ENCODE measurements around the gene MYO5B.

Gene MYO5B

DNA sequence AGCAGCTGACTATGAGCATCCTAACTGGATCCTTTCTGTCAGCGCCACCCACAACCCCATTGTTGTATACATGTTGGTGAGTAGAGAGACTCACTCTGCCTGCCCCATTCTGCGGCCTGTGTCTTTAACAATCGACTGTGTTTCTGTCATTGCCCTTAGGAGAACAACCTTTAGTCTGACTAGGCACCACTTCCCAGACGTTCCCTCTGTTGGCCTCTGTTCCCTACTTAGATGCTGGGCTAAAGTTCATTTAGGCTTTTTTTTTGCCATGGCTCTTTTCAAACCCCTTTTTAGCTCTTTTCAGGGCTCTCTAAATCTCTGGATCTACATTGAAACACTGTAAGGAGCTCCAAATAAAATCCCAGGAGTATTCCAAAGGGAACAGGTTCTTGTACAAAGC is 361.1 kb downstream of the MYO5B start:
- DNase-seq = no peak
- Histone ChIP-seq H3K9ac (ENCODE audit: low read length) (no peak overlapping the region), H3K27me3 (ENCODE audit: insufficient read depth, low read length, poor library complexity) (no peaks in the 10 kb centered on the region), H2BK15ac (replicated peaks; ENCODE audit: low read depth) (no peak overlapping the region), H2BK120ac (ENCODE audit: low read depth, low read length) (no peak overlapping the region), H3K4me3 (ENCODE audit: low read length) (no peak overlapping the region), H4K5ac (ENCODE audit: low read length) (no peak overlapping the region), H3K36me3 (ENCODE audit: control insufficient read depth, insufficient read depth, low read length) (no peaks in the 10 kb centered on the region), H3K18ac (ENCODE audit: low read length) (no peak overlapping the region), H3K4me1 (ENCODE audit: control insufficient read depth, low read depth, low read length) (no peaks in the 10 kb centered on the region), H3K23ac (ENCODE audit: low read length) (no peak overlapping the region), H2AK5ac (ENCODE audit: low read length) (no peak overlapping the region), H3K79me2 (ENCODE audit: control insufficient read depth, insufficient read depth, low read length) (no peaks in the 10 kb centered on the region), H3K27ac (ENCODE audit: low read depth, low read length) (no peak overlapping the region), H2BK5ac (ENCODE audit: low read length) (no peak overlapping the region), H3K56ac (ENCODE audit: low read length) (no peak overlapping the region), H3K4me2 (ENCODE audit: low read length) (no peak overlapping the region), H3K4ac (ENCODE audit: low read depth, low read length) (no peak overlapping the region), H3K79me1 (ENCODE audit: low read length) (no peaks in the 10 kb centered on the region), H4K8ac (ENCODE audit: low read depth, low read length) (no peak overlapping the region)
- no CpG with 5 or more reads among the region's 4 CpGs for WGBS (ENCODE audit: extremely low coverage, insufficient coverage, low lambda C conversion rate)

DNA sequence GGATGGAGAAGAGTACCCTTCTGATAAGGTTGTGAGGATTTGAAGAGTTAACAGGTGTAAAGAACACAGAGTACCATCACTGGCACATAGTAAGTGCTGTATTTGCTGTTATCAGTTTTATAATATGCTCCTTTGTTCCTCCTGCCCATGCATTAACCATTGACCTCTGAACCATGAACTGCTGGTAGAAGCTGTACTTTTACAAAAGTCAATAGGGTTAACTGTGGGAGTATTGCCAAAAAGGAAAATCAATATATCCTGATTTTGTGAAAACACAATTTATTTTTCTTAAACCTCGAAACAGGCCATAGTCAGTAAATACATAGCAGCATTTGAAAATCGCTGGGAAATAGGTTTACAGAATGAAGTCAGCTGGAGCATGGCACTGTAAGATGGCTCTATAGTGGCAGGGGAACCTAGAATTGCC is 362.7 kb downstream of the MYO5B start:
- Histone ChIP-seq H3K4me2 (ENCODE audit: low read length) (no peak overlapping the region), H3K4me1 (ENCODE audit: control insufficient read depth, low read depth, low read length) (no peaks in the 10 kb centered on the region), H2BK5ac (ENCODE audit: low read length) (no peak overlapping the region), H3K18ac (ENCODE audit: low read length) (no peak overlapping the region), H2AK5ac (ENCODE audit: low read length) (no peak overlapping the region), H3K56ac (ENCODE audit: low read length) (no peak overlapping the region), H3K27ac (ENCODE audit: low read depth, low read length) (no peak overlapping the region), H3K36me3 (ENCODE audit: control insufficient read depth, insufficient read depth, low read length) (no peaks in the 10 kb centered on the region), H2BK15ac (replicated peaks; ENCODE audit: low read depth) (no peak overlapping the region), H3K4me3 (ENCODE audit: low read length) (no peak overlapping the region), H3K9ac (ENCODE audit: low read length) (no peak overlapping the region), H3K27me3 (ENCODE audit: insufficient read depth, low read length, poor library complexity) (no peaks in the 10 kb centered on the region), H3K4ac (ENCODE audit: low read depth, low read length) (no peak overlapping the region), H4K5ac (ENCODE audit: low read length) (no peak overlapping the region), H2BK120ac (ENCODE audit: low read depth, low read length) (no peak overlapping the region), H3K79me2 (ENCODE audit: control insufficient read depth, insufficient read depth, low read length) (no peaks in the 10 kb centered on the region), H4K8ac (ENCODE audit: low read depth, low read length) (no peak overlapping the region), H3K79me1 (ENCODE audit: low read length) (no peaks in the 10 kb centered on the region), H3K23ac (ENCODE audit: low read length) (no peak overlapping the region)
- WGBS (ENCODE audit: extremely low coverage, insufficient coverage, low lambda C conversion rate) = no CpG with 5 or more reads among the region's 2 CpGs
- DNase-seq = no peak

DNA sequence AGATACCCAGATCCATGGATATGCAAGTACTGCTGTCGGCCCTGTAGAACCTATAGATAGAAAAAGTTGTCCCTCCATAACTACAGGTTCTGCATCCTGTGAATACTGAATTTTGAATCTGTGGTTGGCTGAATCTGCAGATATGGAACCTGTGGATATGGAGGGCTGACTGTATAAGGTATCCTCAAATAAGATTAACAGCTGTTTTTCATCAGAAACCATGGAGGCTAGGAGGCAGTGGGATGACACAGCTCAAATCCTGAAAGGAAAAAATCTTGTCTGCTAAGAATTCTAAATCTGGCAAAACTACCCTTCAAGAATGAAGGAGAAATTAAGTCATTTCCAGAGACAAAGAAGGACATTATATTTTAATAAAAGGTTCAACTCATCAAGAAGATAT is 367.0 kb downstream of the MYO5B start:
- Histone ChIP-seq H4K8ac (ENCODE audit: low read depth, low read length) (no peak overlapping the region), H3K56ac (ENCODE audit: low read length) (no peak overlapping the region), H3K36me3 (ENCODE audit: control insufficient read depth, insufficient read depth, low read length) (peaks cover 1% of the 10 kb centered on the region), H2AK5ac (ENCODE audit: low read length) (no peak overlapping the region), H3K18ac (ENCODE audit: low read length) (no peak overlapping the region), H3K4me1 (ENCODE audit: control insufficient read depth, low read depth, low read length) (no peaks in the 10 kb centered on the region), H3K4me2 (ENCODE audit: low read length) (no peak overlapping the region), H2BK15ac (replicated peaks; ENCODE audit: low read depth) (no peak overlapping the region), H3K79me1 (ENCODE audit: low read length) (no peaks in the 10 kb centered on the region), H2BK120ac (ENCODE audit: low read depth, low read length) (no peak overlapping the region), H3K4me3 (ENCODE audit: low read length) (no peak overlapping the region), H3K4ac (ENCODE audit: low read depth, low read length) (no peak overlapping the region), H3K23ac (ENCODE audit: low read length) (no peak overlapping the region), H3K27ac (ENCODE audit: low read depth, low read length) (no peak overlapping the region), H4K5ac (ENCODE audit: low read length) (no peak overlapping the region), H3K27me3 (ENCODE audit: insufficient read depth, low read length, poor library complexity) (no peaks in the 10 kb centered on the region), H2BK5ac (ENCODE audit: low read length) (no peak overlapping the region), H3K79me2 (ENCODE audit: control insufficient read depth, insufficient read depth, low read length) (no peaks in the 10 kb centered on the region), H3K9ac (ENCODE audit: low read length) (no peak overlapping the region)
- no peak for DNase-seq
- WGBS (ENCODE audit: extremely low coverage, insufficient coverage, low lambda C conversion rate) = no CpG with 5 or more reads among the region's 1 CpG

DNA sequence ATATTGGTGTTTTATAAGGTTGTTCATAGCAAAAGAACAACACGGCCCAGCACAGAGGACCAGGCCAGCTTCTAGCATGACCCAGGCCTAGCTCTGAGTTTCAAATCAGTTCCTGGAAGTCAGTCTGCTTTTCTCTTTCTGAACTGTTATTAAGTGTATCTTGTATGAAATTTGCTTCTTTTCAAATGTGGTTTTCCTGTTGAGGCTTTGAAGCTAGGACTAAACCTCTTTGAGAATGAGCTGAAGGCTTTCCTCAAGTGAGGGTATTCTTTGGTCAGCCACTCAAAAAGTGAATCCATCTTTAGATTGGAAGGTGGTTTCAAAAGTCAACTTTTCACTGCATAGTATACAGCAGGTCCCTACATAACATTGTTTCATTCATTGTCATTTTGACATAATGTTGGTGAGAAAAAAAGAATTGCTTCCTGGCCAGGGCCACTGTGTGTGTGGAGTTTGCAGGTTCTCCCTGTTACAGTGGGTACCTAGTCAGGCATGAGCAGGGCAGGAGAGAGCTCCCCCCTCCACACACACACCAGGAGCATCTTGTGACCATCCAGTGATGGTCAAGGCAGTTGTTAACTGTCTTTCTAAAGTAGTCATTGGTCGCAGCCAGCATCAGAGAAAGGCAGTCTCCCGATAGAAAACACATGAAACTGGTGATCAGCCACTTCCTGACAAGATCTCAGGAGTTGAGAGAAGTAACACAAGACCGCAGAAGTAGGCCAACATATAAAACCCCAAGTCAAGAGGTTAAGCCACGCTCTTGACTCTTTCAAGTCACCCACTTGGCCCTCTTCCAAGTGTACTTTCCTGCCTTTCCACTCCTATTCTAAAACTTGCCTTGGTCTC is 374.9 kb downstream of the MYO5B start:
- Histone ChIP-seq H3K4me3 (ENCODE audit: low read length) (no peak overlapping the region), H3K18ac (ENCODE audit: low read length) (no peak overlapping the region), H3K56ac (ENCODE audit: low read length) (no peak overlapping the region), H4K8ac (ENCODE audit: low read depth, low read length) (no peak overlapping the region), H3K79me2 (ENCODE audit: control insufficient read depth, insufficient read depth, low read length) (no peaks in the 10 kb centered on the region), H3K27ac (ENCODE audit: low read depth, low read length) (no peak overlapping the region), H2AK5ac (ENCODE audit: low read length) (no peak overlapping the region), H3K4me2 (ENCODE audit: low read length) (no peak overlapping the region), H2BK120ac (ENCODE audit: low read depth, low read length) (no peak overlapping the region), H3K79me1 (ENCODE audit: low read length) (no peaks in the 10 kb centered on the region), H3K4ac (ENCODE audit: low read depth, low read length) (no peak overlapping the region), H3K36me3 (ENCODE audit: control insufficient read depth, insufficient read depth, low read length) (peaks cover 1% of the 10 kb centered on the region), H3K27me3 (ENCODE audit: insufficient read depth, low read length, poor library complexity) (no peaks in the 10 kb centered on the region), H2BK15ac (replicated peaks; ENCODE audit: low read depth) (no peak overlapping the region), H3K4me1 (ENCODE audit: control insufficient read depth, low read depth, low read length) (no peaks in the 10 kb centered on the region), H3K9ac (ENCODE audit: low read length) (no peak overlapping the region), H3K23ac (ENCODE audit: low read length) (no peak overlapping the region), H2BK5ac (ENCODE audit: low read length) (no peak overlapping the region), H4K5ac (ENCODE audit: low read length) (no peak overlapping the region)
- no peak for DNase-seq
- no CpG with 5 or more reads among the region's 5 CpGs for WGBS (ENCODE audit: extremely low coverage, insufficient coverage, low lambda C conversion rate)

DNA sequence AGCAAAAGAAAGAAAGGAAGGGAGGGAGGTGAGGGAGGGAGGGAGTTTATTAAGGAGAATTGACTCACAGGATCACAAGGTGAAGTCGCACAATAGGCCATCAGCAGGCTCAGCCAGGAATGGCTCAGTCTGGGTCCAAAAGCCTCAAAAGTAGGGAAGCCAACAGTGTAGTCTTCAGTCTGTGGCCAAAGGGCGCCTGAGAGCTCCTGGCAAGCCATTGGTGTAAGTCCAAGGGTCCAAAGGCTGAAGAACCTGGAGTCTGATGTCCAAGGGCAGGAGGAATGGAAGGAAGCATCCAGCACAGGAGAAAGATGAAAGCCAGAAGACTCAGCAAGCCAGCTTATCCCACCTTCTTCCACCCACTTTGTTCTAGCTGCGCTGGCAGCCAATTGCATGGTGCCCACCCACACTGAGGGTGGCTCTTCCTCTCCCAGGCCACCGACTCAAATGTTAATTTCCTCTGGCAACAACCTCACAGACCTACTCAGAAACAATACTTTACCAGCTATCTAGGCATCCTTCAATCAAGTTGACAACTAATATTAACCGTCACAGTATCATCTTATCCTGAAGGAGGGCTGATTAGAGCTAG is 375.8 kb downstream of the MYO5B start:
- no peaks in the 10 kb centered on the region for H3K27me3 ChIP-seq (ENCODE audit: insufficient read depth, low read length, poor library complexity)
- no peaks in the 10 kb centered on the region for H3K4me1 ChIP-seq (ENCODE audit: control insufficient read depth, low read depth, low read length)
- no peak overlapping the region for H4K5ac ChIP-seq (ENCODE audit: low read length)
- H3K4ac ChIP-seq (ENCODE audit: low read depth, low read length) = no peak overlapping the region
- H2BK120ac ChIP-seq (ENCODE audit: low read depth, low read length) = no peak overlapping the region
- no CpG with 5 or more reads among the region's 5 CpGs for WGBS (ENCODE audit: extremely low coverage, insufficient coverage, low lambda C conversion rate)
- H3K23ac ChIP-seq (ENCODE audit: low read length) = no peak overlapping the region
- no peak overlapping the region for H3K56ac ChIP-seq (ENCODE audit: low read length)
- H2AK5ac ChIP-seq (ENCODE audit: low read length) = no peak overlapping the region
- no peak for DNase-seq
- no peak overlapping the region for H4K8ac ChIP-seq (ENCODE audit: low read depth, low read length)
- no peaks in the 10 kb centered on the region for H3K36me3 ChIP-seq (ENCODE audit: control insufficient read depth, insufficient read depth, low read length)
- H3K18ac ChIP-seq (ENCODE audit: low read length) = no peak overlapping the region
- no peak overlapping the region for H2BK15ac ChIP-seq (replicated peaks; ENCODE audit: low read depth)
- no peaks in the 10 kb centered on the region for H3K79me2 ChIP-seq (ENCODE audit: control insufficient read depth, insufficient read depth, low read length)
- no peaks in the 10 kb centered on the region for H3K79me1 ChIP-seq (ENCODE audit: low read length)
- H3K4me2 ChIP-seq (ENCODE audit: low read length) = no peak overlapping the region
- H3K27ac ChIP-seq (ENCODE audit: low read depth, low read length) = no peak overlapping the region
- H3K4me3 ChIP-seq (ENCODE audit: low read length) = no peak overlapping the region
- H2BK5ac ChIP-seq (ENCODE audit: low read length) = no peak overlapping the region
- no peak overlapping the region for H3K9ac ChIP-seq (ENCODE audit: low read length)
